Vagina (tissue), 2 donors: Measurements from ENCODE around the gene KYAT1. TPM values are rescaled to one million over a fixed set of nuclear protein-coding genes. Genes with fewer than 3 reads are reported as not detected.
A peak's percentile ranks its signal among the peaks of the same experiment; 100 is the strongest.

Experiments used
- DNase-seq, 2 donors: peaks; one replicate each; pipeline ENCODE4 v3.0.0-alpha.2; 2017; ENCODE audit errors: extremely low spot score in 2 of 2
- H3K27ac ChIP-seq: fragments of 200-600 bp; sonication (generic); one replicate; pipeline ENCODE4 v1.5.1; 2019
- H3K27me3 ChIP-seq: fragments of 200-600 bp; sonication (generic); one replicate; pipeline ENCODE4 v1.5.1; 2019
- H3K36me3 ChIP-seq, 2 donors: fragments of 200-600 bp; sonication (generic); one replicate each; pipeline ENCODE4 v1.5.1; 2017 to 2019
- H3K4me1 ChIP-seq: fragments of 200-600 bp; sonication (generic); one replicate; pipeline ENCODE4 v1.5.1; 2019
- H3K4me3 ChIP-seq, 2 donors: fragments of 200-600 bp; sonication (generic); 1 replicate in 1 of 2; 2 replicates in 1 of 2; pipeline ENCODE4 v1.5.1; 2016 to 2019
- H3K9me3 ChIP-seq: fragments of 200-600 bp; sonication (generic); one replicate; pipeline ENCODE4 v1.5.1; 2019
- POLR2A ChIP-seq, 2 donors: fragments of 450-650 bp; IDR thresholded peaks; one replicate each; pipeline ENCODE4 v1.6.1; 2017; ENCODE audit warnings: antibody characterized with exemption in 2 of 2, mild to moderate bottlenecking in 2 of 2, moderate library complexity in 2 of 2
- POLR2AphosphoS5 ChIP-seq, 2 donors: sonication (generic); formaldehyde crosslinking; IDR thresholded peaks; one replicate each; pipeline ENCODE4 v1.9.0; 2017; ENCODE audit warnings: antibody characterized with exemption in 2 of 2, mild to moderate bottlenecking in 2 of 2, low read depth in 1 of 2; ENCODE audit not compliant: insufficient read depth in 1 of 2
- intact Hi-C: fragments of 100-400 bp; cut with DNase I; formaldehyde crosslinking; loops from one replicate; pipeline ENCODE4 v1.15.1; 2023
- total RNA-seq: library from RNA; depleted of rRNA; stranded (reverse); fragments of >200 nt; gene quantifications from one replicate; pipeline ENCODE4 v1.2.3, GENCODE V29; 2016
- TF ChIP-seq, protein P1 (sequence below), 3 experiments: fragments of 450-650 bp in 2 of 3; fragments of 200-600 bp in 1 of 3; sonication (generic) in 1 of 3; IDR thresholded peaks; one replicate each; pipeline ENCODE4 v1.5.1; 2017 to 2019; ENCODE audit warnings: antibody characterized with exemption in 3 of 3, mild to moderate bottlenecking in 2 of 3, moderate library complexity in 2 of 3

Gene KYAT1
- total RNA-seq, 1 donor from 2014 or later, result 11.0 TPM

DNA sequence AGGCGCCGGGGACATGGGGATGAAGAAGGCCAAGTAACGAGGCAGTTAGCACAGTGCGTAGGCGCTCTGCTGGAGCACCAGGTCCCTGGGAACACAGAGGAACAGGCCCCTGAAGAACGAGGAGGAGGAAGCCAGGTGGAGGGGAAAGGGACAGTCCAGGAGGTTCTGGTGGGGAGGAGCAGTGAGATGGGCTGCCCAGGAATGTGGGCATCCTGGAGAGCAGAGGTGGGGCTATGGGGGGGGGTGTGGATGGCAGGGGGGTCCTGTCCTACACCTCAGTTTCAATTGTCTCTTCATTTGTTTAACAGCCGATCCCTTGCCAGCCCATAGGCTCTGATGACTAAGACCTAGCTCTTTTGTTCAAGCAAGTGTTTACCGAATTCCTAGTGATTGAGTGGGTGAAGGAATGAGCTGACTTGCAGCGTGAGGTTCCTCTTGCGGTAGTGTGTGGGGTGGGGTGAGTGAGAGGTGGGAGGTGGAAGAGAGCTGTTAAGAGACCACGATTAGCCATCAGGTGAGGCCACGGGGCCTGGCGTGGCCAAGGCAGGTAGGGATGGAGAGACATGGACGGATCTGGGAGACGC lies 30.6 kb upstream of the KYAT1 start:
- H3K4me1 ChIP-seq, result peaks cover 84% of the 10 kb centered on the region
- TF ChIP-seq POLR2A (IDR thresholded peaks at IDR 0.05), result no peak
- peak; percentile 9 to 47 for TF ChIP-seq POLR2AphosphoS5 (IDR thresholded peaks at IDR 0.05; ENCODE audit: insufficient read depth in 1 of 2, low read depth in 1 of 2)
- TF ChIP-seq, protein P1, sequence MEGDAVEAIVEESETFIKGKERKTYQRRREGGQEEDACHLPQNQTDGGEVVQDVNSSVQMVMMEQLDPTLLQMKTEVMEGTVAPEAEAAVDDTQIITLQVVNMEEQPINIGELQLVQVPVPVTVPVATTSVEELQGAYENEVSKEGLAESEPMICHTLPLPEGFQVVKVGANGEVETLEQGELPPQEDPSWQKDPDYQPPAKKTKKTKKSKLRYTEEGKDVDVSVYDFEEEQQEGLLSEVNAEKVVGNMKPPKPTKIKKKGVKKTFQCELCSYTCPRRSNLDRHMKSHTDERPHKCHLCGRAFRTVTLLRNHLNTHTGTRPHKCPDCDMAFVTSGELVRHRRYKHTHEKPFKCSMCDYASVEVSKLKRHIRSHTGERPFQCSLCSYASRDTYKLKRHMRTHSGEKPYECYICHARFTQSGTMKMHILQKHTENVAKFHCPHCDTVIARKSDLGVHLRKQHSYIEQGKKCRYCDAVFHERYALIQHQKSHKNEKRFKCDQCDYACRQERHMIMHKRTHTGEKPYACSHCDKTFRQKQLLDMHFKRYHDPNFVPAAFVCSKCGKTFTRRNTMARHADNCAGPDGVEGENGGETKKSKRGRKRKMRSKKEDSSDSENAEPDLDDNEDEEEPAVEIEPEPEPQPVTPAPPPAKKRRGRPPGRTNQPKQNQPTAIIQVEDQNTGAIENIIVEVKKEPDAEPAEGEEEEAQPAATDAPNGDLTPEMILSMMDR (IDR thresholded peaks at IDR 0.05), result no peak
- intact Hi-C loops, result no loop called here
- H3K4me3 ChIP-seq, result no peak overlapping the region
- H3K27me3 ChIP-seq, result no peaks in the 10 kb centered on the region
- peaks cover 0 to 24% of the 10 kb centered on the region in 2 donors for H3K36me3 ChIP-seq
- H3K9me3 ChIP-seq, result no peaks in the 10 kb centered on the region
- H3K27ac ChIP-seq, result peak overlapping the region; percentile 96
- no peak for DNase-seq

DNA sequence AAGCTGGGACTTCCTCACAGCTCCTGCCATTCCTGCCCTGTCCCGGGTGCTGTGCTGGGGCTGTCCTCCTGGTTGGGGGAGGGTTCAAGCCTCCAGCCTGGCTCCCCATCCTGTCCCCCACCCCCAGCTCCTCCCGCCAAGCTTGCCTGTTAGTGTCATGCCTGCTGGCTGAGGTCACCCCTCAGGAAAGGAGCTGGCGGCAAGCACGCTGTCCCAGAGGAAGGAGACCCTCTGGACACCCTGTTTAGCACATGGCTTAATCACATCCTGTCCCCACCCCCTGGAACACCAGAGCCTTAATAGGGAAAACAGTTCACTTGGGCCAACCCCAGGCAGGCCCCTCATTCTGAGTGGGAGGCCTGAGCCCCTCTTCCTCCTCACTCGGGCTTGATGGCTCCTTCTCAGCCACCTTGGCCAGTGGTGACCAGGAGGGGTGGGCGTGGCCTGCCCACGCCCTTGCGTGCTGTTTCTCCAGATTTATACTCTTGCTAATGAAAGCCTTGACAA lies 29.8 kb upstream of the KYAT1 start:
- intact Hi-C loops, result no loop called here
- peak in 1 of 2 donors; percentile 52 for TF ChIP-seq POLR2AphosphoS5 (IDR thresholded peaks at IDR 0.05; ENCODE audit: insufficient read depth in 1 of 2, low read depth in 1 of 2)
- TF ChIP-seq, protein P1 (IDR thresholded peaks at IDR 0.05), result no peak
- Histone ChIP-seq H3K27me3 (no peaks in the 10 kb centered on the region), H3K36me3 (peaks cover 0 to 29% of the 10 kb centered on the region in 2 donors), H3K27ac (peak overlapping the region; percentile 96), H3K4me1 (peaks cover 76% of the 10 kb centered on the region), H3K9me3 (no peaks in the 10 kb centered on the region), H3K4me3 (peak overlapping the region in 1 of 2 donors; percentile 2)
- DNase-seq, result no peak

DNA sequence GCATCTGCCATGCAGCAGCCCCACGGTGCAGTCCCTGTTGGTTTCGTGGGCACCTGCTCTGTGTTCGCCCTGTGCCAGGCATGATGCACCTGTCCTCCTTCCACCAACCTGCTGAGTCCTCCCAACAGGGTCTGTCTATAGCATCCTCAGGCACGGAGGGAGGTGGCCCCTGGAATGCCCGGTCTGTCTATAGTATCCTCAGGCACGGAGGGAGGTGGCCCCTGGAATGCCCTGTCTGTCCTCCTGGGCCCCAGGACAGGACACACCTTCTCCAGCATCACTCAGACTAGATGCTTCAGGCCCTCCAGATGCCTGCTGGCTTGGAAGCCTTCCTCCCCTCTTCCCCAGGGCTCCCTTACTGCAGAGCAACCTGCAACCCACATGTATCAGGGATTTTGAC lies 29.2 kb upstream of the KYAT1 start:
- Histone ChIP-seq H3K27ac (peak overlapping the region; percentile 96), H3K4me1 (peaks cover 69% of the 10 kb centered on the region), H3K27me3 (no peaks in the 10 kb centered on the region), H3K9me3 (no peaks in the 10 kb centered on the region), H3K36me3 (peaks cover 0 to 29% of the 10 kb centered on the region in 2 donors), H3K4me3 (no peak overlapping the region)
- DNase-seq, result peak in 1 of 2 donors; percentile 83
- intact Hi-C loops, result no loop called here
- TF ChIP-seq POLR2AphosphoS5 (IDR thresholded peaks at IDR 0.05; ENCODE audit: insufficient read depth in 1 of 2, low read depth in 1 of 2) (no peak), POLR2A (IDR thresholded peaks at IDR 0.05) (no peak)
- TF ChIP-seq, protein P1 (IDR thresholded peaks at IDR 0.05), result no peak

DNA sequence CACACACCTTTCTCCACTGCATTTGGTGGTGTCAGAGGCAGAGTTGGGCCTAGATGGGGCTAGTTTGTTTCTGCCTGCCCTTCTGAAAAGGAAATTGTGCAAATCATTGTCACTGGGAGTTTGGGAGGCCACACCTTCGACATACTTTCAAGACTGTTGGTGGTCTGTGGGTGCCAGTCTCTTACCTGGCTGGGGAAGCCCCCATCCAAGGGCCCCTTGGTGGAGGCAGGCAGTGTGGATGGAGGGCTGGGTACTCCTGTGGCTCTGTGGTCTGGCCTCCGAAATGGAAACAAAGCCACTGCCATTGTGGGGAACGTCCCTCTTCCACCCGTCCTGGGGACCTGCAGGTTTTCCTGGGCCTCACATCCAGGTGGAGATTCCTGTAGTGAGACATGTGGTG lies 28.1 kb upstream of the KYAT1 start:
- no peak for DNase-seq

More for the DNA sequence above, 28.1 kb upstream of the KYAT1 start:
- Histone ChIP-seq H3K4me1 (peaks cover 61% of the 10 kb centered on the region), H3K36me3 (peaks cover 0 to 29% of the 10 kb centered on the region in 2 donors), H3K27ac (peak overlapping the region; percentile 42), H3K9me3 (no peaks in the 10 kb centered on the region), H3K27me3 (no peaks in the 10 kb centered on the region), H3K4me3 (no peak overlapping the region)
- TF ChIP-seq POLR2A (IDR thresholded peaks at IDR 0.05) (no peak), POLR2AphosphoS5 (IDR thresholded peaks at IDR 0.05; ENCODE audit: insufficient read depth in 1 of 2, low read depth in 1 of 2) (no peak)
- TF ChIP-seq, protein P1 (IDR thresholded peaks at IDR 0.05), result no peak
- intact Hi-C loops, result no loop called here
